ENCODE measurements around the gene PNMA6F. TPM values are rescaled to one million over a fixed set of nuclear protein-coding genes. Genes with fewer than 3 reads are reported as not detected.

The PNMA6F gene
- total and polyA plus RNA-seq, 2 donors (not counting 1 experiment from before 2014, with no cell fraction given): not detected

- Histone ChIP-seq H3K27me3 (replicated peaks in 1 of 4; ENCODE audit: control extremely low read depth in 1 of 4, control insufficient read depth in 3 of 4, insufficient read depth in 4 of 4, low read length in 3 of 4) (no peaks in the 10 kb centered on the region), H3K9me3 (ENCODE audit: control extremely low read depth in 1 of 3, control insufficient read depth in 2 of 3, insufficient read depth in 1 of 3, low read length in 2 of 3) (no peaks in the 10 kb centered on the region), H3K9ac (ENCODE audit: low read length) (no peak overlapping the region), H3K4me3 (ENCODE audit: control extremely low read depth in 1 of 5, extremely low read depth in 1 of 5, insufficient read depth in 1 of 5, low read depth in 2 of 5, low read length in 4 of 5) (no peak overlapping the region), H3K79me2 (ENCODE audit: control insufficient read depth, insufficient read depth, low read length) (no peaks in the 10 kb centered on the region), H4K20me1 (ENCODE audit: control insufficient read depth, insufficient read depth, low read length, poor library complexity, severe bottlenecking) (no peaks in the 10 kb centered on the region), H3K36me3 (replicated peaks in 1 of 2; ENCODE audit: control extremely low read depth in 1 of 2, control insufficient read depth in 1 of 2, extremely low read depth in 1 of 2, insufficient read depth in 2 of 2, low read length in 1 of 2) (no peaks in the 10 kb centered on the region), H3K4me2 (replicated peaks; ENCODE audit: low read depth, low read length, poor library complexity, severe bottlenecking) (no peak overlapping the region), H2AFZ (ENCODE audit: insufficient read depth, low read depth, low read length, poor library complexity, severe bottlenecking) (no peak overlapping the region), H3K27ac (ENCODE audit: low read length in 2 of 2) (no peak overlapping the region), H3K4me1 (ENCODE audit: control insufficient read depth in 2 of 2, insufficient read depth in 2 of 2, low read length in 2 of 2) (no peaks in the 10 kb centered on the region)
- intact Hi-C loops (cut with micrococcal nuclease): no loop called here
- DNase-seq (no peak), ATAC-seq (ENCODE audit: low read depth) (no peak)
- WGBS (ENCODE audit: insufficient coverage): 95% methylated on average over 8 of the region's 9 CpGs
- Mint-ChIP-seq H3K27ac (no peak overlapping the region), H3K4me1 (no peaks in the 10 kb centered on the region), H3K9me3 (ENCODE audit: insufficient read depth) (no peaks in the 10 kb centered on the region), H3K27me3 (no peaks in the 10 kb centered on the region), H3K4me3 (no peak overlapping the region)
- TF ChIP-seq, protein P1, sequence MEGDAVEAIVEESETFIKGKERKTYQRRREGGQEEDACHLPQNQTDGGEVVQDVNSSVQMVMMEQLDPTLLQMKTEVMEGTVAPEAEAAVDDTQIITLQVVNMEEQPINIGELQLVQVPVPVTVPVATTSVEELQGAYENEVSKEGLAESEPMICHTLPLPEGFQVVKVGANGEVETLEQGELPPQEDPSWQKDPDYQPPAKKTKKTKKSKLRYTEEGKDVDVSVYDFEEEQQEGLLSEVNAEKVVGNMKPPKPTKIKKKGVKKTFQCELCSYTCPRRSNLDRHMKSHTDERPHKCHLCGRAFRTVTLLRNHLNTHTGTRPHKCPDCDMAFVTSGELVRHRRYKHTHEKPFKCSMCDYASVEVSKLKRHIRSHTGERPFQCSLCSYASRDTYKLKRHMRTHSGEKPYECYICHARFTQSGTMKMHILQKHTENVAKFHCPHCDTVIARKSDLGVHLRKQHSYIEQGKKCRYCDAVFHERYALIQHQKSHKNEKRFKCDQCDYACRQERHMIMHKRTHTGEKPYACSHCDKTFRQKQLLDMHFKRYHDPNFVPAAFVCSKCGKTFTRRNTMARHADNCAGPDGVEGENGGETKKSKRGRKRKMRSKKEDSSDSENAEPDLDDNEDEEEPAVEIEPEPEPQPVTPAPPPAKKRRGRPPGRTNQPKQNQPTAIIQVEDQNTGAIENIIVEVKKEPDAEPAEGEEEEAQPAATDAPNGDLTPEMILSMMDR (IDR thresholded peaks at IDR 0.05): no peak
- no peak for TF ChIP-seq EZH2 (IDR thresholded peaks at IDR 0.05; ENCODE audit: borderline replicate concordance, insufficient read depth, low read depth, low read length, poor library complexity, severe bottlenecking)
- POLR2A ChIA-PET: no interaction called here
- CTCF ChIA-PET: no interaction called here
These were observed 10.7 kb downstream of the PNMA6F start for GRCh38 chrX:153310901-153311300.

DNA sequence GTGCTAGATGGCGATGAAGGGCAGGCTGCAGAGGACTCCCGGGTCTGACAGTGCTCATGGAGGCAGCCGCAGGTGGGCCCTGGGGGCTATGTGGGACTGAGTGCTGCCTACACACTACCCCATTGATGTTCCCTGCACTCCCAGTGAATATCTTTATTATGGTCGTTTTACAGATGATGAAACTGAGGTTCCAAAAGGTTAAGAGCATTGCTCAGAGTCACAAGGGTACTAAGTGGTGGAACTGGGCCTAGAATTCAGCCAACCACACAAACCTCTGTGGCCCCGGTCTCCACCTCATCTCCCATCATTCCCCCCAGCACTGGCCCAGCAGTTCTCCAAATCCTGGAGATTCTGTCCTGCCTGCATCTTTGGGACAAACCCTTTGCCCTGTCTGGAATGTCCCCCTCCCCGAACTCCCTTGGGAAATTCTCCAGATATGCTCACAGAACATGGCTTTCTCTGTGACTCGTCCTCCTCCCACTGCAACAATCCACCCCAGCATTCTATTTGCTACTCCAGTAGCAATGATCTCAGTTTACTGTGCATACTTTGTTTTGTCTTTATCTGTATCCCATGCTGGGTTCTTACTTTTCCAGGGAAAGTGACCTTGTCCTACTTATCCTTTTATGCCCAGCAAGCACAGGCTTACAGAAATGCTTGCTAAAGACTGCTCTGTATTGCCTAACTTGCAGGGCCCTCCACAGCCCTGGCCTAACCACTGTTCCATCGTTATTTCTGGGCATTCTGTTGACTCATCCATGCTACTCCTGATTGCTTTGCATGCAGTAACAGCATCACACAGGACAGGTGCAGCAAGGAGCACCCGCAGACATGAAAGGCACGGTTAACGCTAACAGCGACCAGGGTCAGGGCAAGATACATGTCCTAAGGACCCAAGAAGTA, 14.0 kb downstream of the PNMA6F start:
- ATAC-seq (ENCODE audit: low read depth) (no peak), DNase-seq (no peak)
- POLR2A ChIA-PET: no interaction called here
- Histone ChIP-seq H3K9me3 (ENCODE audit: control extremely low read depth in 1 of 3, control insufficient read depth in 2 of 3, insufficient read depth in 1 of 3, low read length in 2 of 3) (no peaks in the 10 kb centered on the region), H3K4me2 (replicated peaks; ENCODE audit: low read depth, low read length, poor library complexity, severe bottlenecking) (no peak overlapping the region), H2AFZ (ENCODE audit: insufficient read depth, low read depth, low read length, poor library complexity, severe bottlenecking) (no peak overlapping the region), H3K27me3 (replicated peaks in 1 of 4; ENCODE audit: control extremely low read depth in 1 of 4, control insufficient read depth in 3 of 4, insufficient read depth in 4 of 4, low read length in 3 of 4) (no peaks in the 10 kb centered on the region), H3K9ac (ENCODE audit: low read length) (no peak overlapping the region), H3K4me1 (ENCODE audit: control insufficient read depth in 2 of 2, insufficient read depth in 2 of 2, low read length in 2 of 2) (no peaks in the 10 kb centered on the region), H3K36me3 (replicated peaks in 1 of 2; ENCODE audit: control extremely low read depth in 1 of 2, control insufficient read depth in 1 of 2, extremely low read depth in 1 of 2, insufficient read depth in 2 of 2, low read length in 1 of 2) (no peaks in the 10 kb centered on the region), H3K4me3 (ENCODE audit: control extremely low read depth in 1 of 5, extremely low read depth in 1 of 5, insufficient read depth in 1 of 5, low read depth in 2 of 5, low read length in 4 of 5) (no peak overlapping the region), H3K79me2 (ENCODE audit: control insufficient read depth, insufficient read depth, low read length) (no peaks in the 10 kb centered on the region), H4K20me1 (ENCODE audit: control insufficient read depth, insufficient read depth, low read length, poor library complexity, severe bottlenecking) (no peaks in the 10 kb centered on the region), H3K27ac (ENCODE audit: low read length in 2 of 2) (no peak overlapping the region)
- intact Hi-C loops (cut with micrococcal nuclease): no loop called here
- H3K9me3 Mint-ChIP-seq (ENCODE audit: insufficient read depth): no peaks in the 10 kb centered on the region
- WGBS (ENCODE audit: insufficient coverage): 96% methylated on average over 5 of the region's 12 CpGs
- no peak overlapping the region for H3K27ac Mint-ChIP-seq
- no peak overlapping the region for H3K4me3 Mint-ChIP-seq
- H3K4me1 Mint-ChIP-seq: no peaks in the 10 kb centered on the region
- CTCF ChIA-PET: no interaction called here
- no peak for TF ChIP-seq EZH2 (IDR thresholded peaks at IDR 0.05; ENCODE audit: borderline replicate concordance, insufficient read depth, low read depth, low read length, poor library complexity, severe bottlenecking)
- TF ChIP-seq, protein P1 (IDR thresholded peaks at IDR 0.05): no peak
- peaks cover 22% of the 10 kb centered on the region for H3K27me3 Mint-ChIP-seq
